Measurements from ENCODE around the gene CACYBP.
"Not testable (repeated sequence)": the region's sequence is repeated elsewhere in the genome, so short reads cannot be mapped to it uniquely, and the experiment has no call there.

The CACYBP gene

GRCh38 chr1:175036476-175036875 lies 36.7 kb downstream of the CACYBP start:
- Histone ChIP-seq H3K4me3 (ENCODE audit: low read length) (no peak overlapping the region), H3K36me3 (ENCODE audit: insufficient read depth, low read length) (no peaks in the 10 kb centered on the region), H3K27me3 (ENCODE audit: insufficient read depth, low read length) (no peaks in the 10 kb centered on the region), H3K4me1 (ENCODE audit: insufficient read depth, low read length) (peaks cover 11% of the 10 kb centered on the region), H2AFZ (ENCODE audit: low read depth, low read length) (no peak overlapping the region), H3K9me3 (ENCODE audit: low read length) (no peaks in the 10 kb centered on the region)

GRCh38 chr1:175037416-175037815 lies 37.7 kb downstream of the CACYBP start:
- H3K9me3 ChIP-seq (ENCODE audit: low read length), result no peaks in the 10 kb centered on the region
- H3K36me3 ChIP-seq (ENCODE audit: insufficient read depth, low read length), result no peaks in the 10 kb centered on the region
- H3K4me3 ChIP-seq (ENCODE audit: low read length), result no peak overlapping the region
- no peaks in the 10 kb centered on the region for H3K27me3 ChIP-seq (ENCODE audit: insufficient read depth, low read length)
- peaks cover 11% of the 10 kb centered on the region for H3K4me1 ChIP-seq (ENCODE audit: insufficient read depth, low read length)
- no peak overlapping the region for H2AFZ ChIP-seq (ENCODE audit: low read depth, low read length)

GRCh38 chr1:175040324-175040879 lies 40.7 kb downstream of the CACYBP start:
- Histone ChIP-seq H3K4me1 (ENCODE audit: insufficient read depth, low read length) (peaks cover 23% of the 10 kb centered on the region), H3K4me3 (ENCODE audit: low read length) (no peak overlapping the region), H3K36me3 (ENCODE audit: insufficient read depth, low read length) (no peaks in the 10 kb centered on the region), H3K9me3 (ENCODE audit: low read length) (no peaks in the 10 kb centered on the region), H3K27me3 (ENCODE audit: insufficient read depth, low read length) (no peaks in the 10 kb centered on the region), H2AFZ (ENCODE audit: low read depth, low read length) (no peak overlapping the region)

- no peaks in the 10 kb centered on the region for H3K27me3 ChIP-seq (ENCODE audit: insufficient read depth, low read length)
- H3K36me3 ChIP-seq (ENCODE audit: insufficient read depth, low read length), result no peaks in the 10 kb centered on the region
- H2AFZ ChIP-seq (ENCODE audit: low read depth, low read length), result no peak overlapping the region
- H3K9me3 ChIP-seq (ENCODE audit: low read length), result no peaks in the 10 kb centered on the region
- H3K4me1 ChIP-seq (ENCODE audit: insufficient read depth, low read length), result peaks cover 18% of the 10 kb centered on the region
- no peak overlapping the region for H3K4me3 ChIP-seq (ENCODE audit: low read length)
Observed at GRCh38 chr1:175042650-175043049, 42.9 kb downstream of the CACYBP start.

GRCh38 chr1:175043824-175044223 lies 44.1 kb downstream of the CACYBP start:
- H3K36me3 ChIP-seq (ENCODE audit: insufficient read depth, low read length), result no peaks in the 10 kb centered on the region

GRCh38 chr1:175044591-175044990 lies 44.8 kb downstream of the CACYBP start:
- H3K27me3 ChIP-seq (ENCODE audit: insufficient read depth, low read length); H2AFZ ChIP-seq (ENCODE audit: low read depth, low read length); H3K4me3 ChIP-seq (ENCODE audit: low read length); H3K9me3 ChIP-seq (ENCODE audit: low read length); H3K36me3 ChIP-seq (ENCODE audit: insufficient read depth, low read length): not testable (repeated sequence)
- H3K4me1 ChIP-seq (ENCODE audit: insufficient read depth, low read length), result peaks cover 18% of the 10 kb centered on the region

More at GRCh38 chr1:175043824-175044223, 44.1 kb downstream of the CACYBP start:
- Histone ChIP-seq H3K9me3 (ENCODE audit: low read length) (no peaks in the 10 kb centered on the region), H3K4me1 (ENCODE audit: insufficient read depth, low read length) (peaks cover 18% of the 10 kb centered on the region), H2AFZ (ENCODE audit: low read depth, low read length) (no peak overlapping the region), H3K4me3 (ENCODE audit: low read length) (no peak overlapping the region), H3K27me3 (ENCODE audit: insufficient read depth, low read length) (no peaks in the 10 kb centered on the region)

GRCh38 chr1:175045097-175045496 lies 45.4 kb downstream of the CACYBP start:
- no peaks in the 10 kb centered on the region for H3K36me3 ChIP-seq (ENCODE audit: insufficient read depth, low read length)
- no peak overlapping the region for H3K4me3 ChIP-seq (ENCODE audit: low read length)
- no peaks in the 10 kb centered on the region for H3K9me3 ChIP-seq (ENCODE audit: low read length)
- H3K4me1 ChIP-seq (ENCODE audit: insufficient read depth, low read length), result peaks cover 18% of the 10 kb centered on the region
- no peaks in the 10 kb centered on the region for H3K27me3 ChIP-seq (ENCODE audit: insufficient read depth, low read length)
- H2AFZ ChIP-seq (ENCODE audit: low read depth, low read length), result no peak overlapping the region

GRCh38 chr1:175045519-175045918 lies 45.8 kb downstream of the CACYBP start:
- Histone ChIP-seq H3K9me3 (ENCODE audit: low read length) (no peaks in the 10 kb centered on the region), H3K4me3 (ENCODE audit: low read length) (no peak overlapping the region), H3K4me1 (ENCODE audit: insufficient read depth, low read length) (peaks cover 18% of the 10 kb centered on the region), H3K36me3 (ENCODE audit: insufficient read depth, low read length) (no peaks in the 10 kb centered on the region), H3K27me3 (ENCODE audit: insufficient read depth, low read length) (no peaks in the 10 kb centered on the region), H2AFZ (ENCODE audit: low read depth, low read length) (no peak overlapping the region)

GRCh38 chr1:175050992-175051391 lies 51.2 kb downstream of the CACYBP start:
- Histone ChIP-seq H3K36me3 (ENCODE audit: insufficient read depth, low read length) (no peaks in the 10 kb centered on the region), H3K4me1 (ENCODE audit: insufficient read depth, low read length) (no peaks in the 10 kb centered on the region), H3K9me3 (ENCODE audit: low read length) (no peaks in the 10 kb centered on the region), H2AFZ (ENCODE audit: low read depth, low read length) (no peak overlapping the region), H3K27me3 (ENCODE audit: insufficient read depth, low read length) (no peaks in the 10 kb centered on the region), H3K4me3 (ENCODE audit: low read length) (no peak overlapping the region)

GRCh38 chr1:175054736-175055135 lies 55.0 kb downstream of the CACYBP start:
- Histone ChIP-seq H3K27me3 (ENCODE audit: insufficient read depth, low read length) (no peaks in the 10 kb centered on the region), H3K4me1 (ENCODE audit: insufficient read depth, low read length) (no peaks in the 10 kb centered on the region), H3K4me3 (ENCODE audit: low read length) (no peak overlapping the region), H3K9me3 (ENCODE audit: low read length) (no peaks in the 10 kb centered on the region), H3K36me3 (ENCODE audit: insufficient read depth, low read length) (no peaks in the 10 kb centered on the region), H2AFZ (ENCODE audit: low read depth, low read length) (no peak overlapping the region)

All from neuron (in vitro differentiated cells).